ENCODE data around the gene IPMK.

IPMK gene

DNA sequence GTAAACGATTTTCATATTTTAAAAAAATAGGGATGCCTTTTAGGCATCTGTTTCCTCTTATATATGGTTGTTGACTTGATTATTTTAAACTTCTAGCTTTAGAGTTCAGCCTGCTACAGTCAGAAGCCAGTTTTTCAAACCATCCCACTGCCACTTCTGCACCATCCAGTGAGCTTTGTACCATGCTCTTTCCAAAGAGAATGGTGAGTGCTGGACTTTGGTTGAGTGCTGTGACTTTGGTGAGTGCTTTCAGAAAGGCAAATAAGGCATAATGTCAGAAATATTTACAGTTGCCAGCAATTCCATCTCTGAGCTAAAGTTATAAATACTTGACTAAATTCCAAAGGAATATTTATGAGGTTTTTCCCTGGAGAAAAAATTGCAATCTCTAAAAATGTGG is 117.4 kb downstream of the IPMK start:
- DNase-seq, result no peak

DNA sequence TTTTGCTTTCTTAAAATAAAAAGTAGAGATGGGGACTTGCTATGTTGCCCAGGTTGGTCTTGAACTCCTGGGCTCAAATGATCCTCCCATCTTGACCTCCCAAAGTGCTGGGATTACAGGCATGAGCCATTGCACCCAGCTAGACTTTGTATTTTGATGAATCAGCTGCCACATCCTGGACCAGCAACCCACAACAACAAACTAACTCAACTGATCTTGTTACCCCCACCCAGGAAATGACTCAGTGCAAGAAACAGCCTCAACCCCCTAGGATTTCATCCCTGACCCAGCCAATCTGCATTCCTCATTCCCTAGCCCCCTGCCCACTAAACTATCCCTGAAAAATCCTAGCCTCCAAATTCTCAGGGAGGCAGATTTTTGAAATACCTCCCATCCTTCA is 123.8 kb downstream of the IPMK start:
- DNase-seq, result no peak
